GM23338 (cell line): ENCODE results near the gene SMARCD2. TPM values are rescaled to one million over a fixed set of nuclear protein-coding genes. Genes with fewer than 3 reads are reported as not detected.

Source experiments
- CREB1 ChIP-seq: fragments of 250-450 bp; sonication (Bioruptor Pico); IDR thresholded peaks from 2 replicates; pipeline ENCODE4 v1.5.0; 2020; ENCODE audit warnings: low read depth, mild to moderate bottlenecking, moderate library complexity
- EZH2 ChIP-seq: fragments of 200-600 bp; sonication (generic); IDR thresholded peaks from one replicate; pipeline ENCODE4 v1.8.0; 2017; ENCODE audit warnings: antibody characterized with exemption, mild to moderate bottlenecking, low read depth; ENCODE audit not compliant: unreplicated experiment
- EZH2phosphoT487 ChIP-seq: fragments of 200-600 bp; sonication (generic); IDR thresholded peaks from one replicate; pipeline ENCODE4 v1.8.1; 2018; ENCODE audit warnings: antibody characterized with exemption; ENCODE audit not compliant: unreplicated experiment
- JUNB ChIP-seq: IDR thresholded peaks from one replicate; pipeline ENCODE4 v1.6.1; 2016; ENCODE audit warnings: antibody characterized with exemption; ENCODE audit not compliant: unreplicated experiment
- NANOG ChIP-seq: IDR thresholded peaks from 2 replicates; pipeline ENCODE4 v1.6.1; 2016; ENCODE audit warnings: antibody characterized with exemption, borderline replicate concordance
- POLR2AphosphoS5 ChIP-seq: IDR thresholded peaks from 2 replicates; pipeline ENCODE4 v1.6.1; 2016; ENCODE audit warnings: antibody characterized with exemption, low read depth
- ZNF331 ChIP-seq: fragments of 250-450 bp; sonication (Bioruptor Pico); IDR thresholded peaks from 2 replicates; pipeline ENCODE4 v1.5.0; 2020; ENCODE audit warnings: low read depth, mild to moderate bottlenecking, moderate library complexity
- polyA plus RNA-seq: library from polyadenylated mRNA; unstranded; fragments of >200 nt; fragmentation: Nextera tagmentation; extraction: Ambion mirVana; gene quantifications from 2 replicates; pipeline ENCODE4 v1.2.1, GENCODE V29; 2016
- total RNA-seq: library from RNA; depleted of rRNA; stranded (reverse); fragments of >200 nt; shearing (Covaris generic); gene quantifications from 2 replicates; pipeline ENCODE4 v1.2.3, GENCODE V29; 2014
- TF ChIP-seq, protein P1 (sequence below): fragments of 250-450 bp; sonication (Bioruptor Pico); IDR thresholded peaks from 2 replicates; pipeline ENCODE4 v1.5.0; 2020; ENCODE audit warnings: mild to moderate bottlenecking, moderate library complexity
- TF ChIP-seq, protein P2 (sequence below): IDR thresholded peaks from one replicate; pipeline ENCODE4 v1.6.1; 2018; ENCODE audit warnings: antibody characterized with exemption; ENCODE audit not compliant: unreplicated experiment
- TF ChIP-seq, protein P3 (sequence below): IDR thresholded peaks from 2 replicates; pipeline ENCODE4 v1.6.1; 2016; ENCODE audit warnings: antibody characterized with exemption
- TF ChIP-seq, protein P4 (sequence below), 2 experiments: fragments of 200-600 bp in 1 of 2; sonication (generic) in 1 of 2; conservative IDR thresholded peaks; 2 replicates each; pipeline versions ENCODE4 v1.5.1 to v1.6.1; 2016 to 2017; ENCODE audit warnings: antibody characterized with exemption in 2 of 2, low read depth in 2 of 2, mild to moderate bottlenecking in 2 of 2, moderate library complexity in 1 of 2

SMARCD2 gene
- total and polyA plus RNA-seq, 2 experiments from 2014 or later: 36.4 to 133 TPM

DNA sequence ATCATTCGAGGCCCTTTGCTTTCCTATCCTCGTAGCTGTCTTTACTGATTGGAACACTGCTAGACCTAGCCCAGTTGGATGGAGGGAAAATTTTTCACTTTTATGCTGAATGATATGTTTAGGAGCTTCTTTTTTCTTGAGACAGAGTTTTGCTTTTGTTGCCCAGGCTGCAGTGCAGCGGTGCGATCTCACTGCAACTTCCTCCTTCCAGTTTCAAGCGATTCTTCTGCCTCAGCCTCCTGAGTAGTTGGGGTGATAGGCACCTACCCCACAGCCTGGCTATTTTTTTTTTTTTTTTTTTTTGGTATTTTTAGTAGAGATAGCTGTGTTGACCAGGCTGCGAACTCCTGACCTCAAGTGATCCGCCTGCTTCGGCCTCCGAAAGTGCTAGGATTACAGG is 32.5 kb downstream of the SMARCD2 start (continued):
- TF ChIP-seq, protein P1, sequence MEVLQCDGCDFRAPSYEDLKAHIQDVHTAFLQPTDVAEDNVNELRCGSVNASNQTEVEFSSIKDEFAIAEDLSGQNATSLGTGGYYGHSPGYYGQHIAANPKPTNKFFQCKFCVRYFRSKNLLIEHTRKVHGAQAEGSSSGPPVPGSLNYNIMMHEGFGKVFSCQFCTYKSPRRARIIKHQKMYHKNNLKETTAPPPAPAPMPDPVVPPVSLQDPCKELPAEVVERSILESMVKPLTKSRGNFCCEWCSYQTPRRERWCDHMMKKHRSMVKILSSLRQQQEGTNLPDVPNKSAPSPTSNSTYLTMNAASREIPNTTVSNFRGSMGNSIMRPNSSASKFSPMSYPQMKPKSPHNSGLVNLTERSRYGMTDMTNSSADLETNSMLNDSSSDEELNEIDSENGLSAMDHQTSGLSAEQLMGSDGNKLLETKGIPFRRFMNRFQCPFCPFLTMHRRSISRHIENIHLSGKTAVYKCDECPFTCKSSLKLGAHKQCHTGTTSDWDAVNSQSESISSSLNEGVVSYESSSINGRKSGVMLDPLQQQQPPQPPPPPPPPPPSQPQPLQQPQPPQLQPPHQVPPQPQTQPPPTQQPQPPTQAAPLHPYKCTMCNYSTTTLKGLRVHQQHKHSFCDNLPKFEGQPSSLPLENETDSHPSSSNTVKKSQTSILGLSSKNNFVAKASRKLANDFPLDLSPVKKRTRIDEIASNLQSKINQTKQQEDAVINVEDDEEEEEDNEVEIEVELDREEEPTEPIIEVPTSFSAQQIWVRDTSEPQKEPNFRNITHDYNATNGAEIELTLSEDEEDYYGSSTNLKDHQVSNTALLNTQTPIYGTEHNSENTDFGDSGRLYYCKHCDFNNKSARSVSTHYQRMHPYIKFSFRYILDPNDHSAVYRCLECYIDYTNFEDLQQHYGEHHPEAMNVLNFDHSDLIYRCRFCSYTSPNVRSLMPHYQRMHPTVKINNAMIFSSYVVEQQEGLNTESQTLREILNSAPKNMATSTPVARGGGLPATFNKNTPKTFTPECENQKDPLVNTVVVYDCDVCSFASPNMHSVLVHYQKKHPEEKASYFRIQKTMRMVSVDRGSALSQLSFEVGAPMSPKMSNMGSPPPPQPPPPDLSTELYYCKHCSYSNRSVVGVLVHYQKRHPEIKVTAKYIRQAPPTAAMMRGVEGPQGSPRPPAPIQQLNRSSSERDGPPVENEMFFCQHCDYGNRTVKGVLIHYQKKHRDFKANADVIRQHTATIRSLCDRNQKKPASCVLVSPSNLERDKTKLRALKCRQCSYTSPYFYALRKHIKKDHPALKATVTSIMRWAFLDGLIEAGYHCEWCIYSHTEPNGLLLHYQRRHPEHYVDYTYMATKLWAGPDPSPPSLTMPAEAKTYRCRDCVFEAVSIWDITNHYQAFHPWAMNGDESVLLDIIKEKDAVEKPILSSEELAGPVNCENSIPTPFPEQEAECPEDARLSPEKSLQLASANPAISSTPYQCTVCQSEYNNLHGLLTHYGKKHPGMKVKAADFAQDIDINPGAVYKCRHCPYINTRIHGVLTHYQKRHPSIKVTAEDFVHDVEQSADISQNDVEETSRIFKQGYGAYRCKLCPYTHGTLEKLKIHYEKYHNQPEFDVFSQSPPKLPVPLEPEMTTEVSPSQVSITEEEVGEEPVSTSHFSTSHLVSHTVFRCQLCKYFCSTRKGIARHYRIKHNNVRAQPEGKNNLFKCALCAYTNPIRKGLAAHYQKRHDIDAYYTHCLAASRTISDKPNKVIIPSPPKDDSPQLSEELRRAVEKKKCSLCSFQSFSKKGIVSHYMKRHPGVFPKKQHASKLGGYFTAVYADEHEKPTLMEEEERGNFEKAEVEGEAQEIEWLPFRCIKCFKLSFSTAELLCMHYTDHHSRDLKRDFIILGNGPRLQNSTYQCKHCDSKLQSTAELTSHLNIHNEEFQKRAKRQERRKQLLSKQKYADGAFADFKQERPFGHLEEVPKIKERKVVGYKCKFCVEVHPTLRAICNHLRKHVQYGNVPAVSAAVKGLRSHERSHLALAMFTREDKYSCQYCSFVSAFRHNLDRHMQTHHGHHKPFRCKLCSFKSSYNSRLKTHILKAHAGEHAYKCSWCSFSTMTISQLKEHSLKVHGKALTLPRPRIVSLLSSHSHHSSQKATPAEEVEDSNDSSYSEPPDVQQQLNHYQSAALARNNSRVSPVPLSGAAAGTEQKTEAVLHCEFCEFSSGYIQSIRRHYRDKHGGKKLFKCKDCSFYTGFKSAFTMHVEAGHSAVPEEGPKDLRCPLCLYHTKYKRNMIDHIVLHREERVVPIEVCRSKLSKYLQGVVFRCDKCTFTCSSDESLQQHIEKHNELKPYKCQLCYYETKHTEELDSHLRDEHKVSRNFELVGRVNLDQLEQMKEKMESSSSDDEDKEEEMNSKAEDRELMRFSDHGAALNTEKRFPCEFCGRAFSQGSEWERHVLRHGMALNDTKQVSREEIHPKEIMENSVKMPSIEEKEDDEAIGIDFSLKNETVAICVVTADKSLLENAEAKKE (CRISPR knock-in tag): no peak
- no peak for TF ChIP-seq POLR2AphosphoS5
- TF ChIP-seq, protein P2, sequence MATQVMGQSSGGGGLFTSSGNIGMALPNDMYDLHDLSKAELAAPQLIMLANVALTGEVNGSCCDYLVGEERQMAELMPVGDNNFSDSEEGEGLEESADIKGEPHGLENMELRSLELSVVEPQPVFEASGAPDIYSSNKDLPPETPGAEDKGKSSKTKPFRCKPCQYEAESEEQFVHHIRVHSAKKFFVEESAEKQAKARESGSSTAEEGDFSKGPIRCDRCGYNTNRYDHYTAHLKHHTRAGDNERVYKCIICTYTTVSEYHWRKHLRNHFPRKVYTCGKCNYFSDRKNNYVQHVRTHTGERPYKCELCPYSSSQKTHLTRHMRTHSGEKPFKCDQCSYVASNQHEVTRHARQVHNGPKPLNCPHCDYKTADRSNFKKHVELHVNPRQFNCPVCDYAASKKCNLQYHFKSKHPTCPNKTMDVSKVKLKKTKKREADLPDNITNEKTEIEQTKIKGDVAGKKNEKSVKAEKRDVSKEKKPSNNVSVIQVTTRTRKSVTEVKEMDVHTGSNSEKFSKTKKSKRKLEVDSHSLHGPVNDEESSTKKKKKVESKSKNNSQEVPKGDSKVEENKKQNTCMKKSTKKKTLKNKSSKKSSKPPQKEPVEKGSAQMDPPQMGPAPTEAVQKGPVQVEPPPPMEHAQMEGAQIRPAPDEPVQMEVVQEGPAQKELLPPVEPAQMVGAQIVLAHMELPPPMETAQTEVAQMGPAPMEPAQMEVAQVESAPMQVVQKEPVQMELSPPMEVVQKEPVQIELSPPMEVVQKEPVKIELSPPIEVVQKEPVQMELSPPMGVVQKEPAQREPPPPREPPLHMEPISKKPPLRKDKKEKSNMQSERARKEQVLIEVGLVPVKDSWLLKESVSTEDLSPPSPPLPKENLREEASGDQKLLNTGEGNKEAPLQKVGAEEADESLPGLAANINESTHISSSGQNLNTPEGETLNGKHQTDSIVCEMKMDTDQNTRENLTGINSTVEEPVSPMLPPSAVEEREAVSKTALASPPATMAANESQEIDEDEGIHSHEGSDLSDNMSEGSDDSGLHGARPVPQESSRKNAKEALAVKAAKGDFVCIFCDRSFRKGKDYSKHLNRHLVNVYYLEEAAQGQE: no peak
- TF ChIP-seq EZH2: no peak
- no peak for TF ChIP-seq CREB1
- no peak for TF ChIP-seq ZNF331 (CRISPR knock-in tag)
- TF ChIP-seq, protein P3, sequence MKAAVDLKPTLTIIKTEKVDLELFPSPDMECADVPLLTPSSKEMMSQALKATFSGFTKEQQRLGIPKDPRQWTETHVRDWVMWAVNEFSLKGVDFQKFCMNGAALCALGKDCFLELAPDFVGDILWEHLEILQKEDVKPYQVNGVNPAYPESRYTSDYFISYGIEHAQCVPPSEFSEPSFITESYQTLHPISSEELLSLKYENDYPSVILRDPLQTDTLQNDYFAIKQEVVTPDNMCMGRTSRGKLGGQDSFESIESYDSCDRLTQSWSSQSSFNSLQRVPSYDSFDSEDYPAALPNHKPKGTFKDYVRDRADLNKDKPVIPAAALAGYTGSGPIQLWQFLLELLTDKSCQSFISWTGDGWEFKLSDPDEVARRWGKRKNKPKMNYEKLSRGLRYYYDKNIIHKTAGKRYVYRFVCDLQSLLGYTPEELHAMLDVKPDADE: no peak
- TF ChIP-seq JUNB: no peak
- no peak for TF ChIP-seq EZH2phosphoT487
- TF ChIP-seq NANOG: no peak
- TF ChIP-seq, protein P4, sequence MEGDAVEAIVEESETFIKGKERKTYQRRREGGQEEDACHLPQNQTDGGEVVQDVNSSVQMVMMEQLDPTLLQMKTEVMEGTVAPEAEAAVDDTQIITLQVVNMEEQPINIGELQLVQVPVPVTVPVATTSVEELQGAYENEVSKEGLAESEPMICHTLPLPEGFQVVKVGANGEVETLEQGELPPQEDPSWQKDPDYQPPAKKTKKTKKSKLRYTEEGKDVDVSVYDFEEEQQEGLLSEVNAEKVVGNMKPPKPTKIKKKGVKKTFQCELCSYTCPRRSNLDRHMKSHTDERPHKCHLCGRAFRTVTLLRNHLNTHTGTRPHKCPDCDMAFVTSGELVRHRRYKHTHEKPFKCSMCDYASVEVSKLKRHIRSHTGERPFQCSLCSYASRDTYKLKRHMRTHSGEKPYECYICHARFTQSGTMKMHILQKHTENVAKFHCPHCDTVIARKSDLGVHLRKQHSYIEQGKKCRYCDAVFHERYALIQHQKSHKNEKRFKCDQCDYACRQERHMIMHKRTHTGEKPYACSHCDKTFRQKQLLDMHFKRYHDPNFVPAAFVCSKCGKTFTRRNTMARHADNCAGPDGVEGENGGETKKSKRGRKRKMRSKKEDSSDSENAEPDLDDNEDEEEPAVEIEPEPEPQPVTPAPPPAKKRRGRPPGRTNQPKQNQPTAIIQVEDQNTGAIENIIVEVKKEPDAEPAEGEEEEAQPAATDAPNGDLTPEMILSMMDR (conservative IDR thresholded peaks at IDR 0.05; ENCODE audit: low read depth in 2 of 2): no peak
